ENCODE measurements around the gene SOS1.
"Not testable (repeated sequence)": the region's sequence is repeated elsewhere in the genome, so short reads cannot be mapped to it uniquely, and the experiment has no call there.

SOS1 gene

DNA sequence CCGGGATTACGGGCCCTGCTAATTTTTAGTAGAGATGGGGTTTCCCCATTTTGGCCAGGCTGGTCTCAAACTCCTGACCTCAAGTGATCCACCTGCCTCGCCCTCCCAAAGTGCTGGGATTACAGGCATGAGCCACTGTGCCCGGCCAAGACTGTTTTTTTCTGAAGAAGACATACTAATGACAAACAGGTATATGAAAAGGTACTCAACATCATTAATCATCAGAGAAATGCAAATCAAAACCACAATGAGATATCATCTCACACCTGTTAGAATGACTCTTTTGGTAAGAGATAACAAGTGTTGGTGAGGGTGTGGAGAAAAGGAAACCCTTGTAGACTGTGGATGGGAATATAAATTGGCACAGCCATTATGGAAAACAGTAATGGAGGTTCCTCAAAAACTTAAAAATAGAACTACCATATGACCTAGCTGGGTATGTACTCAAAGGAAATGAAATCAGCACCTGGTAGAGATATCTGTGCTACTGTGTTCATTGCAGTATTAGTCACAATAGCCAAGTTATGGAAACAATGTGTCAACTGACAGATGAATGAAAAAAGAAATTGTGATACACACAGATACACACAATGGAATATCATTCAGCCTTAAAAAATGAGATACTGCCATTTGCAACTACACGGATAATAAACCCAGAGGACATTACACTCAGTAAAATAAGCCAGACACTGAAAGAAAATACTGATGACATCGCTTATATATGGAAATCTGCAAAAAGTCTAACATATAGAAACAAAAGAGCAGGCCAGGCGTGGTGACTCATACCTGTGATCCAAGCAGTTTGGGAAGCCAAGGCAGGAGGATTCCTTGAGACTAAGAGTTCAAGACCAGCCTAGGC lies 20.8 kb downstream of the SOS1 start:
- no peak for DNase-seq (ENCODE audit: low spot score)

DNA sequence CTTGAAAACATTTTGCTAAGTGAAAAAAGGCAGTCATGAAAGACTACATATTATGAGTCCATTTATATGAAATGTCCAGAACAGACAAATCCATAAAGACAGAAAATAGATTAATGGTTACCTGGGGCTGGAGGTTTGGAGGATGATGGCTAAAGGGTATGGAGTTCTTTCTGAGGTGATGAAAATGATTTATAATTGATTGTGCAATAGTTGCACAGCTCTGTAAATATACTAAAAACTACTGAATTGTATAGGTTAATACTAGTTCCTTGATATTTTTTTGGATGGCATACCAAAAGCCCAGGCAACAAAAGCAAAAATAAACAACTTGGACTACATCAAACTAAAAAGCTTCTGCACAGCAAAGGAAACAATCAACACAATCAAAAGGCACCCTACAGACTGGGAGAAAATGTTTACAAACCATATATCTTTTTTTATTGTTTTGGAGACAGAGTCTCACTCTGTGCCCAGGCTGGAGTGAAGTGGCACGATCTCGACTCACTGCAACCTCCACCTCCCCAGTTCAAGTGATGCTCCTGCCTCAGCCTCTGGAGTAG lies 21.5 kb downstream of the SOS1 start:
- DNase-seq (ENCODE audit: low spot score), result no peak

DNA sequence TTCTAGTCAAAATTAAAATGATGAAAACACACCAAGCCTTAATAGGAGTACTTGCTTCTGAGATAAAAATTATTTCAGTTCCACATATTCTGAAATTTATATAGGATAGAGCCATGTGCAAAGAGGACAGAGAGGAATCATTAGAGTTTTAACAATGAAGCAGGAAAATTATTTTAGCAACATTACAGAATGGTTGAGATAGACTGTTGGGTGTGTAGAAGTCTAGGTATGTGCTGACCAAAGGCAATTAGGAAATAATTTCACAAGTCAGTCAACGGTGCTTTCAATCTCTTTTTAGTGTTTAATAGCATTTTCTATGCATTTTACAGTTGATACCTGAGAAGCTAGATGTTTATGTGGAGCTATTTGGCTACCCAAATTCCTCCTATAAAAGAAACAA lies 25.2 kb downstream of the SOS1 start:
- DNase-seq (ENCODE audit: low spot score), result no peak

DNA sequence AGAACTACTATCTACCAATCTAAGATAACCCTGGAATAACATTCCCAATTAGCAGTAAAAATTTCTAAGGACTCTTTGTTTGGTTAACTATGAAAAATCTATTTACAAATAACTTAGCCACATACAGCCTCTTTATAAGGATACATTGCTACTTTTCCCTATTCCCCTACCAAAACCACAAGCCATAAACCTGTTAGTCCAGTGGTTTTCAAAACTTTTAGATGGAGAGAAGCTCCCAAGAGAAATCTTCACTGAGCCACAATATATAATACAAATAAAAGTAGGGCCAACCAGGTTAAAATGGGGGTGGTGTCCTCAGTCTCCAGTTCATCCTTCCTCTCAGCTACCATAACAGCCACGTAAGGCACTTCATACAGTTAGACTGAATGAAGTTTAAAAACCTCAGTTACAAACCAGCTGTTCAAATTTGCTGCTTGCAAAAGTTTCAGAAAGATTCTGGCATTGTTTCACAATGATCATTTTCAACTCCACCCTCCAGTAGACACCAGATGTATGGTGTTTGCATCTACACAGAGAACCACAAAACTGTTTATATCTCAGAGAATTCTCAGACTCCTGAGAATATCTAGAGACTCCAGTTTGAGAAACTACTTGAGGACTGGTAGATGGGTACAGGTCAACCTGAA lies 26.0 kb downstream of the SOS1 start:
- no peak for DNase-seq (ENCODE audit: low spot score)

DNA sequence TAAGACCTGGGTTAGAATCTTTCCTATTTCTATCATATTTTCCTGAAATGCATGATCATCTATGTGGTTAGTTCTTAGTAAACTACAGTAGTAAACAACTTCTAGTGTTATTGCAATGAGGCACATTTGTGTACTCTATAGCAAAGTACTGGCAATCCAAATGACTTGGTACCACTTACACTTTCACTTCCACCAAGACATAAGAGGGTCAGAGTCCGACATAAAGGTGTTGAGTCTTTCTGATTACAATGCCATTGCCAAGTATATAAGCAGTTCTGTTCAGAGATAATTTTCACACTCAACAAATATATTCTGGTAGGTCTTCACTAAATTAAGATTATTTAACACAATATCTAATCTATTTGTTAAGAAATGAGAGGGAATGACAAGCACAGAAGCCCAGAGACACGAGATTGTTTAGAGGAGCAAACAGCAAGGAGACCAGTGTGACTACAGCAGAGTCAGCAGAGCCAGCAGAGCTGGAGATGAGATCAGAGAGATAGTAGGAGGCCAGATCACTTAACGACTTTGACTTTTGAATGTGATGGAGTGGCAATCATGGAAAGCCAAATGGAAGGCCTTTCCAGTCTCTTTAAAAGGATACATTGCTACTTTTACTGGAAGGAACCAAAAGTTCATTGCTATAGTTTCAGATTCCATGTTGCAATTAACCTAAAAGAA lies 27.5 kb downstream of the SOS1 start:
- DNase-seq (ENCODE audit: low spot score), result no peak

DNA sequence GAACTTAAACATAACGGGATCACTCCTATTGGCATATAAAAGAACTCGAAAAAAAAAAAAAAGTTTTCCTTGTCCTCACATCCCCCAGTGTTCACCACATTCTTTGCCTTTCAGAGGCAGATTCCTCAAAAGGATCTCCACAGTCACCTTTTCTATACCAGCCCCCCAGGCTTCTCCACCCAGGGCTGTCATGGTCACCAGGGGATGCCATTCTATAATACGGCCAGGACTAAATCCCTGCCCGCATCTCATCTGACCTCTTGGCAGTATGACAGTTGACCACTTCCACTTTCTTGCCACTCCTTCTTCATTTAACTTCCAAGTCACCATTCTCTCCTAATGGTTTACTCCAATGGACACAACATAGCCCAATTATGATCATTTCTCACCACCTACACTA lies 29.3 kb downstream of the SOS1 start:
- no peak for DNase-seq (ENCODE audit: low spot score)

DNA sequence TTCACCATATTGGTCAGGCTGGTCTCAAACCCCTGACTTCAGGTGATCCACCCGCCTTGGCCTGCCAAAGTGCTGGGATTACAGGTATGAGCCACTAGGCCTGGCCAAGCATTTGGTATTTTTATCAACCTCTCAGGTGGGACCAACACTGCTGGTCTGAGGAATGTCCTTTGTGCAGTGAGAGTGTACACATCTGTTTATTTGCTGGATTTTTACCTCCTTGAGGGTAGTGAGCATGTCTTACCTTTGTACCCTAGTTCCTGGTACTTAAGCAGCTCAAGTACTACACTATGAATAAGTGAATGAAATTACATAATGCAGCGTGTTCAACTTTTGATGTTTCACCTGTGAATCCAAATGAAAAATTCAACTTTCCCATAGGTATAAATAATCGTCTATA lies 29.8 kb downstream of the SOS1 start:
- no peak for DNase-seq (ENCODE audit: low spot score)

DNA sequence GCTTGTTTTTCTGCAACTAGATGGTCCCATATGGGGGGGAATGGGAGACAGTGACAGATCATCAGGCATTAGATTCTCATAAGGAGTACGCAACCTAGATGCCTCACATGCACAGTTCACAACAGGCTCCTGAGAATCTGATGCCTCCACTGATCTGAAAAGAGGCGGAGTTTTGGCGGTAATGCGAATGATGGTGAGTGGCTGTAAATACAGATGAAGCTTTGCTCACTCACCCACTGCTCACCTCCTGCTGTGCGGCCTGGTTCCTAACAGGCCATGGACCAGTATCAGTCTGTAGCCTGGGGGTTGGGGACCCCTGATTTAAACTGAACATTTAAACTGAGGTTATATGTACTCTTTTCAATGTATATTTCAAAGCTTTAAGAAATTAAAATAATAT lies 40.7 kb downstream of the SOS1 start:
- no peak for DNase-seq (ENCODE audit: low spot score)

DNA sequence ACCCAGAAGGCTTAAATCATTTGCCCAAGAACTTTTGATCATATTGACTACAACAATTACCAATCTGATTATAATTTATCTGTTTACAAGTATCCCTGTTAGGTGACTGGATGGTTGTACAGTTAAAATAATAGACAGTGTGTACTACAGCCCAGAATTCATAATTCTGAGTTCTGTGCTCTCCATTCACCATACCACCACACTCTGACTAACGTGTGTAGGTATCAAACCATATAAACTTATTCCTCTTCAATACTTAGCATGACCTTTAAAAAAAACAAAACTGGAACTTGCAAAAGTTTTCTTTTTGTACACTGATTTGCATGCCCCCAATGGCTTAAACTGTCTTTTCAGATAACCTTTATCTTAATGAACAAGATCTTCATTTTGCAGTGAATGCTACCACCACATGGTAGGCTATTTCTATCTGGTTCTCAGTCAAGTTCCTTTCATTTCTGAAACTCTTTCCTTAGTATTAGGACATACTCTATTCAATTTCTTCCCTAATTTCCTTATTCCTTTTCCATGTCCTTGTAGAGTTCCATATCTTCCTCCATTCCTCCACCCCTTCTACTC lies 50.9 kb downstream of the SOS1 start:
- no peak for DNase-seq (ENCODE audit: low spot score)

DNA sequence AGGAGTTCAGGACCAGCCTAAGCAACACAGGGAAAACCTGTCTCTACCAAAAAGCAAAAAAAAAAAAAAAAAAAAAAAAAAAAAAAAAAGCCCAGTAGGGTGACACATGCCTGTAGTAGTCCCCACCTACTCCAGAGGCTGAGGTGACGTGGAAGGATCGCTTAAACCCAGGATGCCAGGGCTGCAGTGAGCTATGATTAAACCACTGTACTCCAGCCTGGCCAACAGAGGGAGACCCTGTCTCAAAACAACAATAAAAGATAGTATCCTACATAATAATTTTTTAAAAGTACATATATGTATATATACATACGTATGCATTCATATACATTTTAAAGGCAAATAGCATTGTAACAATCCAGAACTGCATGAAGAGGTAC lies 51.7 kb downstream of the SOS1 start:
- no peak for DNase-seq (ENCODE audit: low spot score)

DNA sequence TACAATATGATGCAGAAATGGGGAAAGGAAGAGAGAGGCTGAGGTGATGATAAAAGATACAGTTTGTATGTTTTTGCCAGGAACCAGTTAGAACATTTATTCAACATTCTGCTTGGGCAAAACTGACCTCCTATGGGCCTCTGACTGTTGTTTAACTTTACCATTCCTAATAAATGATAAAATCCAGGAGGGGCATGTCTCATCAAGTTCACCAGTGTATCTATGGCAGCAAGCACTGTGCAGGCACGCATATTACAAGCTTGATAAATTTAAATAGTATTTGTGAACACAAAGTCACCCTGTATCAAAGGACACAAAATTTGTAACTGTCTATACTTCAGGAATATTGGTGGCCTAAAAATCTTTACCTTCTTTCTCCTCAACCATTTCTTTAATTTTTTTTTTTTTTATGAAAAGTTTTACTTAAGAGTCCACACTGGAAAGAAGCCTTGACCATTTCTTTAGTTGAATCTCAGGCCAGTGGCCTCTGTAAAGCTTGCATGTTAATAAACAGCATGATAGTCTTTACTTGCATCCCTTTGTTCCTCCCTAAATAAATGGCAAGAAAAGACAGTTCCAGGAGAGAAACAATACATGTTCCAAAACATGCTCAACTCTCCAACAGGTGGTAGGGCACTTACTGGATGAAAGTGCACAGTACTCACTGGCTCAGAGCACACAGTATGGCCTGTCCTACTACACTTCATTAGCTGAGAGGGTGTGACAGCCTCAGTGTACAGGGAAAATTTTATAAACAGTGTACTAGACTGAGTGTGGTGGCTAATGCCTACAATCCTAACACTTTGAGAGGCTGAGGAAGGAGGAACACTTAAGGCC lies 52.3 kb downstream of the SOS1 start:
- no peak for DNase-seq (ENCODE audit: low spot score)

DNA sequence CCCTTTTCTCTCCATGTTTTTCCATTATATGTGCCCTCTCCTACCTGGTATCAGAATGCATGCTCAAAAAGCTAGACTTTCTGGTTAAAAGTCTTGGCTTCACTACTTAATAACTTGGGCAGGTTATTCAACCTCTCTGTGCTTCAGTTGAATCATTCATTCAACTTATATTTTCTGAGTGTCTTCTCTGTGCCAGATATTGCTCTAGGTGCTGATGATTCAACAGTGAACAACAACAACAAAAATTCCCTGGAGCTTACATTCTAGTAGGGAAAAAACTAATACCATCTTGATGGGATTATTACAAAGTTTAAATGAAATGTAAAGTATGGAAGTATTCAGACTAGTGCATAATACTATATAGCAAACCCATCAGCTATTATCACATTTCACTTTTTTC lies 55.2 kb downstream of the SOS1 start:
- DNase-seq (ENCODE audit: low spot score), result no peak

DNA sequence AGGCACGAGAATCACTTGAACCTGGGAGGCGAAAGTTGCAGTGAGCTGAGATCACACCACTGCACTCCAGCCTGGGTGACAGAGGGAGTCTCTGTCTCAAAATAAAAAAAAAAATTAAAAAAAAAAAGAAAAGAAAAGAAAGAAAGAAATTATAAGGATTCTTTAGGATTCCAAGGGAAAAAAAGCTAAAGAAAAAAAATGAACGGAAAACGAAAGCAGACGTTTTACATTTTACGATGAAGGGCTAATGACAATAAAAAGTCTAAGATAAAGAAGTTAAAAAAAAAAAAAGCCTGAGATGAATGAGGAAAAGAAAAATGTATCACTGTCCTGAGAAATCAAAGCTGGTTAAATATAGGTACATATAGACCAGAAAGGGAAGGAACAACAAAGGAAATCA lies 58.5 kb downstream of the SOS1 start:
- no peak for DNase-seq (ENCODE audit: low spot score)

DNA sequence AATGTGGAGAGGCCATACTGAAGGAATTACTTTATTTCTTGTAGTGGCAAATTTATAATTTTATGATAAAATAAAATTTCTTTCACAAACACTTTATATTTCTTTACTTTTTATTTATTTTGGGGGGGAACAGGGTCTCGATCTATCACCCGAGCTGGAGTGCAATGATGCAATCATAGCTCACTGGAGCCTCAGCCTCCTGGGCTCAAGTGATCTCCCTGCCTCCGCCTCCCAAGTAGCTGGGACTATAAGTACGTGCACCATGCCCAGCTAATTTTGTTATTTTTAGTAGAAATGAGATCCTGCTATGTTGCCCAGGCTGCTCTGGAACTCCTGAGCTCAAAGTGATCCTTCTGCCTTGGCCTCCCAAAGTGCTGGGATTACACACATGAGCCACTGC lies 59.6 kb downstream of the SOS1 start:
- DNase-seq (ENCODE audit: low spot score), result no peak

DNA sequence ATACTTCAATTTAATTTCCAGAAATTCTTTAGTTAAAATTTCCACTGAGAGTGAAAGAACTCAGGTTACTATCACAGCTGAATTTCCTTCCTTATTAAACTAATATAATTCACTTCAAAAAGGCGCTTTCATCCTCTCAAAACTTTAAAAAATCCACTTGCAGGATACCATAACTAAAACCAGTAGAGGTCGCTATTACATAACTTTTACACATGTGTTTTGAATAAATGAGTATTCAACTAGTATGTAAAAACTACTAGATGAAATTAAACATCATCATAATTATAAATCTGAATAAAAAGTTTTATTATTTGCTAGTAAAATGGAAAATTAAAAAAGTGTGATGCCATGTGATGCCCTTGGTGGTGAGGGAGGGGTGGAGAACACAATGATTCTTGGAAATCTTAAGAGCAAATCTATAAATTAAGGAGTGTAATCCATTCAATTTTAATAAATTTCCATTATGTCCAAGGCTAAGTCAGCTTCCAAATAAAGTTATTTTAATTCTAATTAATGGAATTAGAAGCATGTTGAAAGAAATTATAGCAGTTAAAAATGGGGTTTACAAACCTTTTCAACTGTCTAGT lies 61.4 kb downstream of the SOS1 start:
- no peak for DNase-seq (ENCODE audit: low spot score)

DNA sequence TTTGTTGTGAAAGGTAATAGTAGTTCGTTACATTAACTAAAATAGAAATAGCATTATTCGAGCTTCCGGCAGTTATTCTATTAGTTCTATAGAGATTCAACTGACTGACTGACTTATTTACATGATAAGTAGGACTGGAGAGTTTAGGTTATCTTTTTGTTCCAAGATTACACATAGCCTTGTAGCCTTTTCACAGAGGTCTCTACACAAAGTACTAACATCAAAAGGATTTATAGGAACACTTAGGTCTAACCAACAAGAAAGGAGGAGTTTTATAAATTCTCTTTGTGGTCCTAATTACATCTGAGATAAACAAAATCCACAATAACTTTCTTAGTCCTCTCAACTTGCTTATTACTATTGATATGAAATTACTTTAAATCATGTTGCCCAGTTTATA lies 62.8 kb downstream of the SOS1 start:
- DNase-seq (ENCODE audit: low spot score), result no peak

DNA sequence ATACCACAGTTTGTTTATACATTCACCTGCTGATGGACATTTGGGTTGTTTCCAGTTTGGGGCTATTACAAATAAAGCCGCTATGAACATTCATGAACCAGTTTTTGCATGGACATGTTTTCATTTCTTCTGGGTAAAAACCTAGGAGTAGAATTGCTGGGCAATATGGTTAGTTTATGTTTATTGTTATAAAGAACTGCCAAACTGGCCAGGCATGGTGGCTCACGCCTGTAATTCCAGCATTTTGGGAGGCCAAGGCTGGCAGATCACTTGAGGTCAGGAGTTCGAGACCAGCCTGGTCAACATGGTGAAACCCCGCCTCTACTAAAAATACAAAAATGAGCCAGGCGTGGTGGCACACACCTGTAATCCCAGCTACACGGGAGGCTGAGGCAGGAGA lies 68.2 kb downstream of the SOS1 start:
- DNase-seq (ENCODE audit: low spot score), result not testable (repeated sequence)

DNA sequence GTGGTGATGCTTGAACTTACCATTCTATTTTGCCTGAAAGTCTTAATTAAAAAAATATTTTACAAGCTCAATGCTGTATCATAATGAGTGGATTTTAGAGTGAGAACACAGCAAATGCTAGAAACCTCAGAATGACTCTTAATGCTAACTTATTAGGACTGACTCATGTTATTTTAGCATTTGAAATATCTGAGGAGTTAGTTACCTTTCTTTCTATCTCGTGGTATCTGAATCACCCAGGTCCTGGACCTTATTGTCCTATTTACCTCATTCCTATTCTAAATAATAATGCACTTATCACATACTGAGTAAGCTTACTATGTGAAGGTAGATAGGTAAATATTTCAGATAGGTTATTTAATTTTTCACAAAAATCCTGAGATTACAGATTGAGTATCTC lies 70.7 kb downstream of the SOS1 start:
- DNase-seq (ENCODE audit: low spot score), result no peak

DNA sequence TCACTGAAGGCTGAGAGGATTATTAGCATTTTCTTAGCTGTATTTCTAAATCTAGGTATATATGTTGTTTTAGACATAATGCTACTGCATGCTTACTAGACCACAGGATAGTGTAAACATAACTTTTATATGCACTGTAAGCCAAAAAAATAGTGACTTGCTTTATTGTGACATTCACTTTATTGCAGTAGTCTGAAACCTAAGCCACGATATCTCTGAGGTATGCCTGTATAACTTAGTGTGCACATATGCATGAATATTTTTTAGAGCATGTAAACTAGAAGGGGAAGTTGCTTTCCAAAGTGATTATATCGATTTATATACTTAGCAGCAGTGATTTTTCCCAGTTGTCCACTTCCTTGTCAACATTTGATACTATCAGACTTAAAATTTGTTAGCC lies 81.8 kb downstream of the SOS1 start:
- no peak for DNase-seq (ENCODE audit: low spot score)

DNA sequence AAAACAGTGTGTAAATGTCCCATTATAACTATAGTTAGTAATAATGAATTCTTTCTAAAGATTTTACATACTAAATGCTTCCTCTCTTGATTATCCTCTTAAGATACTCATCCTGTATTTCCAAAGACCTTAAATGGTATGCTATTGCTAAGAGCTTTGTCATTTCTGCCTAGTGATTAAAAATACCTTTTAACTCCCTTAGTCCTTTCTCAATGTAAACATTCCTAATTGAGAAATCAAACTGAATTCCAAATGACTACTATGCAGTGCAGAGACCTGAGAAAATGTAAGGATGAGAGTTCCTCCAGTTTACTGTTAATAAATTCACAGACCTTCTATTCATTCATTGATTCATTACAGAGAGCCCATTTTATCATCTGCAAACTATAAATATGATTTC lies 86.9 kb downstream of the SOS1 start:
- DNase-seq (ENCODE audit: low spot score), result no peak

DNA sequence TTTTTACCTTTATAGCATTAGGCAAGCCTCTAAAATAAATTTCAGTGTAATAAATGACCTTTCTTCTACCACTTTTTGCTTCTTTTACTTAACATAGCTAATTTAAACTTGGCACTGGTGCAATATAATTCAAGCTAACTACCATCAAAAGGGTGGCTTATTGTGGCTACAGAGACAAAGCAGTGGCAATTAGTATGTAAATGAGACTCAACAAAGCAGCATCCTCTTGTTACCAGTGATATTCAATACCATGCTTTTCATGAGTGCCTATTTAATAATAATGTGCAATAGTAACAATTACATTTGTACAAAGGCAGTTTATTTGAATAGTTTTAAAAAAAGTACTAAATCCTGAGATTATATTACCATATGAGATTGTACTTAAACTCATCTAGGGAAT lies 93.4 kb downstream of the SOS1 start:
- no peak for DNase-seq (ENCODE audit: low spot score)

Measured in ecto neural progenitor cell (in vitro differentiated cells).